Measurements from ENCODE around the gene TTC22.

Gene TTC22

GRCh38 chr1:54833121-54833520, 32.0 kb upstream of the TTC22 start:
- no peak for DNase-seq

GRCh38 chr1:54826226-54826816, 25.2 kb upstream of the TTC22 start:
- DNase-seq: no peak

GRCh38 chr1:54825696-54826095, 24.6 kb upstream of the TTC22 start:
- DNase-seq: no peak

- DNase-seq: no peak
These were observed 22.5 kb upstream of the TTC22 start for GRCh38 chr1:54823670-54824069.

- DNase-seq: no peak
These were observed 18.6 kb upstream of the TTC22 start for GRCh38 chr1:54819733-54820132.

- DNase-seq: no peak
These were observed 18.0 kb upstream of the TTC22 start for GRCh38 chr1:54819195-54819536.

- no peak for DNase-seq
These were observed 17.5 kb upstream of the TTC22 start for GRCh38 chr1:54818461-54819194.

- DNase-seq: no peak
These were observed 15.8 kb upstream of the TTC22 start for GRCh38 chr1:54816951-54817350.

GRCh38 chr1:54816130-54816529, 15.0 kb upstream of the TTC22 start:
- DNase-seq: no peak

- no peak for DNase-seq
These were observed 14.2 kb upstream of the TTC22 start for GRCh38 chr1:54815086-54815876.

- DNase-seq: no peak
These were observed 13.4 kb upstream of the TTC22 start for GRCh38 chr1:54814571-54814970.

- no peak for DNase-seq
These were observed 13.0 kb upstream of the TTC22 start for GRCh38 chr1:54814126-54814498.

- no peak for DNase-seq
These were observed 12.5 kb upstream of the TTC22 start for GRCh38 chr1:54813485-54814125.

GRCh38 chr1:54812801-54813484, 11.8 kb upstream of the TTC22 start:
- no peak for DNase-seq

- no peak for DNase-seq
These were observed 10.9 kb upstream of the TTC22 start for GRCh38 chr1:54811739-54812655.

- DNase-seq: no peak
These were observed 9.9 kb upstream of the TTC22 start for GRCh38 chr1:54811066-54811465.

- peak; percentile 52 for DNase-seq
These were observed 9.2 kb upstream of the TTC22 start for GRCh38 chr1:54810153-54810942.

- no peak for DNase-seq
These were observed 8.5 kb upstream of the TTC22 start for GRCh38 chr1:54809496-54810074.

GRCh38 chr1:54808443-54809207, 7.5 kb upstream of the TTC22 start:
- DNase-seq: no peak

GRCh38 chr1:54807756-54808155, 6.6 kb upstream of the TTC22 start:
- DNase-seq: no peak
